Measurements from ENCODE around the gene EARS2. TPM values are rescaled to one million over a fixed set of nuclear protein-coding genes. Genes with fewer than 3 reads are reported as not detected.

Gene EARS2
- polyA plus RNA-seq, 2 donors = 12.1 to 12.8 TPM

GRCh38 chr16:23510164-23510914, 46.8 kb downstream of the EARS2 start, which contains the start of gene GGA2:
TSS of gene GGA2 (minus strand) at chr16:23510494. CDS start at chr16:23510411, 83 bp downstream.
- WGBS, 2 donors = 0 to 1% methylated on average over 42 to 71 of the region's 71 CpGs
- no peaks in the 10 kb centered on the region for H3K9me3 ChIP-seq (ENCODE audit: control insufficient read depth in 2 of 2, insufficient read depth in 1 of 2, low read depth in 1 of 2, low read length in 1 of 2)
- no peaks in the 10 kb centered on the region for H3K27me3 ChIP-seq (ENCODE audit: control insufficient read depth in 1 of 2, insufficient read depth in 2 of 2, low read length in 2 of 2)
- peaks cover 0 to 14% of the 10 kb centered on the region in 2 donors for H3K4me1 ChIP-seq (ENCODE audit: control insufficient read depth in 2 of 2, insufficient read depth in 2 of 2, low read length in 1 of 2)
- H3K36me3 ChIP-seq (ENCODE audit: control insufficient read depth in 2 of 2, insufficient read depth in 2 of 2, low read length in 1 of 2) = no peaks in the 10 kb centered on the region
- peak within 1 kb of the TSS; percentile 76 to 90 for H3K4me3 ChIP-seq (ENCODE audit: low read depth in 1 of 2, low read length in 2 of 2)
- peak within 1 kb of the TSS; percentile 74 to 81 for H3K27ac ChIP-seq (ENCODE audit: low read depth in 2 of 2, low read length in 1 of 2)

- H3K4me3 ChIP-seq (ENCODE audit: low read depth in 1 of 2, low read length in 2 of 2) = peak overlapping the region; percentile 76 to 90
- no peaks in the 10 kb centered on the region for H3K9me3 ChIP-seq (ENCODE audit: control insufficient read depth in 2 of 2, insufficient read depth in 1 of 2, low read depth in 1 of 2, low read length in 1 of 2)
- no peaks in the 10 kb centered on the region for H3K36me3 ChIP-seq (ENCODE audit: control insufficient read depth in 2 of 2, insufficient read depth in 2 of 2, low read length in 1 of 2)
- H3K27ac ChIP-seq (ENCODE audit: low read depth in 2 of 2, low read length in 1 of 2) = peak overlapping the region; percentile 74 to 81
- no peaks in the 10 kb centered on the region for H3K27me3 ChIP-seq (ENCODE audit: control insufficient read depth in 1 of 2, insufficient read depth in 2 of 2, low read length in 2 of 2)
- peaks cover 3 to 16% of the 10 kb centered on the region in 2 donors for H3K4me1 ChIP-seq (ENCODE audit: control insufficient read depth in 2 of 2, insufficient read depth in 2 of 2, low read length in 1 of 2)
- WGBS, 2 donors = 1 to 2% methylated on average over 16 to 17 of the region's 17 CpGs
Observed at GRCh38 chr16:23509782-23510163, 47.4 kb downstream of the EARS2 start.

- WGBS, 2 donors = 5 to 9% methylated on average over 5 of the region's 5 CpGs
- no peaks in the 10 kb centered on the region for H3K9me3 ChIP-seq (ENCODE audit: control insufficient read depth in 2 of 2, insufficient read depth in 1 of 2, low read depth in 1 of 2, low read length in 1 of 2)
- H3K36me3 ChIP-seq (ENCODE audit: control insufficient read depth in 2 of 2, insufficient read depth in 2 of 2, low read length in 1 of 2) = no peaks in the 10 kb centered on the region
- peaks cover 3 to 20% of the 10 kb centered on the region in 2 donors for H3K4me1 ChIP-seq (ENCODE audit: control insufficient read depth in 2 of 2, insufficient read depth in 2 of 2, low read length in 1 of 2)
- H3K27ac ChIP-seq (ENCODE audit: low read depth in 2 of 2, low read length in 1 of 2) = peak overlapping the region in 1 of 2 donors; percentile 73
- peak overlapping the region; percentile 40 to 76 for H3K4me3 ChIP-seq (ENCODE audit: low read depth in 1 of 2, low read length in 2 of 2)
- H3K27me3 ChIP-seq (ENCODE audit: control insufficient read depth in 1 of 2, insufficient read depth in 2 of 2, low read length in 2 of 2) = no peaks in the 10 kb centered on the region
Observed at GRCh38 chr16:23509441-23509754, 47.8 kb downstream of the EARS2 start.

GRCh38 chr16:23508589-23509440, 48.3 kb downstream of the EARS2 start:
- H3K36me3 ChIP-seq (ENCODE audit: control insufficient read depth in 2 of 2, insufficient read depth in 2 of 2, low read length in 1 of 2) = no peaks in the 10 kb centered on the region
- 16 to 20% methylated on average over 28 of the region's 28 CpGs for WGBS, 2 donors
- H3K27me3 ChIP-seq (ENCODE audit: control insufficient read depth in 1 of 2, insufficient read depth in 2 of 2, low read length in 2 of 2) = no peaks in the 10 kb centered on the region
- H3K9me3 ChIP-seq (ENCODE audit: control insufficient read depth in 2 of 2, insufficient read depth in 1 of 2, low read depth in 1 of 2, low read length in 1 of 2) = no peaks in the 10 kb centered on the region
- H3K27ac ChIP-seq (ENCODE audit: low read depth in 2 of 2, low read length in 1 of 2) = peak overlapping the region in 1 of 2 donors; percentile 73
- H3K4me3 ChIP-seq (ENCODE audit: low read depth in 1 of 2, low read length in 2 of 2) = peak overlapping the region; percentile 40 to 76
- peaks cover 3 to 21% of the 10 kb centered on the region in 2 donors for H3K4me1 ChIP-seq (ENCODE audit: control insufficient read depth in 2 of 2, insufficient read depth in 2 of 2, low read length in 1 of 2)

GRCh38 chr16:23506606-23506994, 50.5 kb downstream of the EARS2 start:
- 94 to 95% methylated on average over 8 of the region's 8 CpGs for WGBS, 2 donors
- H3K27me3 ChIP-seq (ENCODE audit: control insufficient read depth in 1 of 2, insufficient read depth in 2 of 2, low read length in 2 of 2) = no peaks in the 10 kb centered on the region
- no peak overlapping the region for H3K27ac ChIP-seq (ENCODE audit: low read depth in 2 of 2, low read length in 1 of 2)
- H3K9me3 ChIP-seq (ENCODE audit: control insufficient read depth in 2 of 2, insufficient read depth in 1 of 2, low read depth in 1 of 2, low read length in 1 of 2) = no peaks in the 10 kb centered on the region
- peaks cover 3 to 25% of the 10 kb centered on the region in 2 donors for H3K4me1 ChIP-seq (ENCODE audit: control insufficient read depth in 2 of 2, insufficient read depth in 2 of 2, low read length in 1 of 2)
- H3K36me3 ChIP-seq (ENCODE audit: control insufficient read depth in 2 of 2, insufficient read depth in 2 of 2, low read length in 1 of 2) = no peaks in the 10 kb centered on the region
- H3K4me3 ChIP-seq (ENCODE audit: low read depth in 1 of 2, low read length in 2 of 2) = no peak overlapping the region

GRCh38 chr16:23505671-23506605, 51.2 kb downstream of the EARS2 start:
- no peak overlapping the region for H3K4me3 ChIP-seq (ENCODE audit: low read depth in 1 of 2, low read length in 2 of 2)
- H3K27ac ChIP-seq (ENCODE audit: low read depth in 2 of 2, low read length in 1 of 2) = no peak overlapping the region
- no peaks in the 10 kb centered on the region for H3K36me3 ChIP-seq (ENCODE audit: control insufficient read depth in 2 of 2, insufficient read depth in 2 of 2, low read length in 1 of 2)
- H3K4me1 ChIP-seq (ENCODE audit: control insufficient read depth in 2 of 2, insufficient read depth in 2 of 2, low read length in 1 of 2) = peaks cover 3 to 25% of the 10 kb centered on the region in 2 donors
- H3K9me3 ChIP-seq (ENCODE audit: control insufficient read depth in 2 of 2, insufficient read depth in 1 of 2, low read depth in 1 of 2, low read length in 1 of 2) = no peaks in the 10 kb centered on the region
- 76 to 84% methylated on average over 7 of the region's 7 CpGs for WGBS, 2 donors
- H3K27me3 ChIP-seq (ENCODE audit: control insufficient read depth in 1 of 2, insufficient read depth in 2 of 2, low read length in 2 of 2) = no peaks in the 10 kb centered on the region

- H3K9me3 ChIP-seq (ENCODE audit: control insufficient read depth in 2 of 2, insufficient read depth in 1 of 2, low read depth in 1 of 2, low read length in 1 of 2) = no peaks in the 10 kb centered on the region
- H3K4me3 ChIP-seq (ENCODE audit: low read depth in 1 of 2, low read length in 2 of 2) = no peak overlapping the region
- peaks cover 0 to under 1% of the 10 kb centered on the region in 2 donors for H3K36me3 ChIP-seq (ENCODE audit: control insufficient read depth in 2 of 2, insufficient read depth in 2 of 2, low read length in 1 of 2)
- peaks cover 3 to 25% of the 10 kb centered on the region in 2 donors for H3K4me1 ChIP-seq (ENCODE audit: control insufficient read depth in 2 of 2, insufficient read depth in 2 of 2, low read length in 1 of 2)
- no peaks in the 10 kb centered on the region for H3K27me3 ChIP-seq (ENCODE audit: control insufficient read depth in 1 of 2, insufficient read depth in 2 of 2, low read length in 2 of 2)
- peak overlapping the region; percentile 81 to 94 for H3K27ac ChIP-seq (ENCODE audit: low read depth in 2 of 2, low read length in 1 of 2)
- WGBS, 2 donors = 84 to 88% methylated on average over 9 of the region's 9 CpGs
Observed at GRCh38 chr16:23505180-23505665, 51.9 kb downstream of the EARS2 start.

- H3K27ac ChIP-seq (ENCODE audit: low read depth in 2 of 2, low read length in 1 of 2) = peak overlapping the region; percentile 81 to 94
- H3K4me3 ChIP-seq (ENCODE audit: low read depth in 1 of 2, low read length in 2 of 2) = no peak overlapping the region
- 36 to 37% methylated on average over 13 of the region's 13 CpGs for WGBS, 2 donors
- peaks cover 3 to 28% of the 10 kb centered on the region in 2 donors for H3K4me1 ChIP-seq (ENCODE audit: control insufficient read depth in 2 of 2, insufficient read depth in 2 of 2, low read length in 1 of 2)
- no peaks in the 10 kb centered on the region for H3K27me3 ChIP-seq (ENCODE audit: control insufficient read depth in 1 of 2, insufficient read depth in 2 of 2, low read length in 2 of 2)
- H3K9me3 ChIP-seq (ENCODE audit: control insufficient read depth in 2 of 2, insufficient read depth in 1 of 2, low read depth in 1 of 2, low read length in 1 of 2) = no peaks in the 10 kb centered on the region
- peaks cover 0 to 2% of the 10 kb centered on the region in 2 donors for H3K36me3 ChIP-seq (ENCODE audit: control insufficient read depth in 2 of 2, insufficient read depth in 2 of 2, low read length in 1 of 2)
Observed at GRCh38 chr16:23504453-23505179, 52.5 kb downstream of the EARS2 start.

All from esophagus (tissue), 2 donors.